Activated CD4-positive, alpha-beta T cell treated with anti-CD3 and anti-CD28 coated beads, Interleukin-10, Interleukin-2, amounts not matched to agents 100 ng/mL and 50 ng/mL, durations not matched to agents 16 hours and 8 hours (primary cell): ENCODE data around the gene TSR3.

Experiments
- DNase-seq: peaks from one replicate; pipeline ENCODE4 v3.0.0-alpha.2; 2020

Gene TSR3

DNA sequence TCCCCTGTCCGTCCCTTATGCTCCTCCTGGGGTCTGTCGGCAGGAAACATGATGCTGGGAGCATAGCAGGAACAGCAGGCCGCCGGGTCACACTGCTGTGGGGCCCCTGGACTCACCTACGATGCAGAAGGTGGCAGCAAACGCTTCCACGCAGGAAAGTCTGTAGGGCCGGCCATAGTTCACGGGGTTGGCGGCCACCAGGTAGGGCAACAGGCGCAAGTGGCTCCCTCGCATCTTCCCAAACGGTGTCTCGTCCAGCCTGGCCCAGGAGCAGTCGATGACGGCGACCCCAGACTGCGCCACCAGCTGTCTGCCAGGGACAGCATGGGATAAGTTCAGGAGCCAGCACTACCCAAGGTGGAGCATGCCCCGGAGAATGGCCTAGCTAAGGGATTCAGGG is 987 bp downstream of the TSR3 start:
- DNase-seq = no peak

GRCh38 chr16:1349951-1350350 is 1.7 kb downstream of the TSR3 start:
- DNase-seq = no peak

GRCh38 chr16:1349351-1349750 is 2.3 kb downstream of the TSR3 start:
- no peak for DNase-seq

- DNase-seq = no peak
These were observed 2.8 kb downstream of the TSR3 start for GRCh38 chr16:1348926-1349325.

DNA sequence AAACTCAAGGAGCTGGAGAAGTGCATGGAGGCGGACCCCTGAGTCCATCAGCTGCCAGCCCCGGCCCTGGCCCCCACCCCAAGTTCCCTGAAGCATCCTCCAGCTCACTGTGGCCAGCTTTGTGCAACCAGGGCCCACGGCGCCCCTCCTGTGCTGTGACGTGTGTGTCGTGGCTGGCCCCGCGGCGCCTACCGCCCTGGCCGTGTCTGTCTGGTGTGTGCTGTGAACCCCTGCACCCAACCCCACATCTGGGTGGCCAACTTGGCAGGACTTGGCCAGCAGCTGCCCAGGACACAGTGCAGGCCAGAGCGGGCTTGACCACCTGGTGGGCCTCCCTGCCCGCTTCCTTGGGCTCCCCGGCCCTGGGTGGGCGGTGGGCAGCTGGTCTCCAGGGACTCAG is 3.2 kb downstream of the TSR3 start:
- DNase-seq = no peak

GRCh38 chr16:1347962-1348361 is 3.7 kb downstream of the TSR3 start:
- DNase-seq = no peak

DNA sequence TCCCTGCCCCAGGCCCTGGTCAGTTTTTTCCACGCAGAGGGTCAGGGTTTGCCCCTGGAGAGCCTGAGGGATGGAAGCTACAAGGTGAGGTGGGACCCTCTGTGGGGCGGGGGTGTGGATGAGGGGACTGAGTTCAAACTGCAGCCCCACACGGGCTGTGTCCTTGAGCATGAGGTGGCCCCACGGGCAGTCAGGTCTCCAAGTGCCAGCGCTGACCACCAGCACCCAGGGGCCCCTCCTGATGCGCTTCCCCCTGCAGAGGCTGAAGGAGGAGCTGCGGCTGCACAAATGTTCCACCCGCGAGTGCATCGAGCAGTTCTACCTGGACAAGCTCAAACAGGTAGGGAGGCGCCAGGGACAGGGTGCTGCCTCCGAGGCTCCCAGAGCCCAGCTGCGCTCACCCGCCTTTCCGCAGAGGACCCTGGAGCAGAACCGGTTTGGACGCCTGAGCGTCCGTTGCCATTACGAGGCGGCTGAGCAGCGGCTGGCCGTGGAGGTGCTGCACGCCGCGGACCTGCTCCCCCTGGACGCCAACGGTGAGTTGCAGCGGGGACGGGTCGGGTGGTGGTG is 4.3 kb downstream of the TSR3 start:
- no peak for DNase-seq

DNA sequence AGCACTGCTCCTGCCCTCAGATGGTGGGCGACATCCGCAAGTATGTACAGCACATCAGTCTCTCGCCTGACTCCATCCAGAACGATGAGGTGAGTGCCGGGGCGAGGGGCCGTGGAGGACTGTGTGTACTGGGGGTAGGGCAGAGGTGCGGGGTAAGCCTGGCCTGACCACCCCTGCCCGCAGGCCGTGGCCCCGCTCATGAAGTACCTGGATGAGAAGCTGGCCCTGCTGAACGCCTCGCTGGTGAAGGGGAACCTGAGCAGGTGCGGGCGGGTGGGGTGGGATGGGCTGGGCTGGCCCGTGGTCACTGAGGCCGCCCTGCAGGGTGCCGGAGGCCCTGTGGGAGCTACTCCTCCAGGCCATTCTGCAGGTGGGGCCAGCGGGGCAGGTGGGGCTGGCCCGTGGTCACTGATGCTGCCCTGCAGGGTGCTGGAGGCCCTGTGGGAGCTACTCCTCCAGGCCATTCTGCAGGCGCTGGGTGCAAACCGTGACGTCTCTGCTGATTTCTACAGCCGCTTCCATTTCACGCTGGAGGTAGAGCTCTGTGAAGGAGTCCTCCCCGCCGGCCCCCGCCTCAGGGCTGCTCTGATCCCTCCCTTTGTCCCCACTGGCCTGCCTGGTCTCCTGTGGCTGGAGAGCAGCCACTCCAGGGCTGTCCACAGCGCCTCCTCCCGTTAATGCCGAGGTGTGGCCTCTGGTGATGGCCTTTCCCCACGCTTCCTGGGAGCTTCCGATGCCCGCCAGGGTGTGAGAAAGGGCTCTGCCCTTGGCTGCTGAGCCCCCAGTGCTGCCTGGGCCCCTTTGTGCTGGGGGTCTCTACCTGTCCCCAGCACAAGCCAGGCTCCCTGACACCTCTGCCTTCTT is 5.0 kb downstream of the TSR3 start:
- no peak for DNase-seq

GRCh38 chr16:1345651-1346421 is 5.8 kb downstream of the TSR3 start:
- no peak for DNase-seq

DNA sequence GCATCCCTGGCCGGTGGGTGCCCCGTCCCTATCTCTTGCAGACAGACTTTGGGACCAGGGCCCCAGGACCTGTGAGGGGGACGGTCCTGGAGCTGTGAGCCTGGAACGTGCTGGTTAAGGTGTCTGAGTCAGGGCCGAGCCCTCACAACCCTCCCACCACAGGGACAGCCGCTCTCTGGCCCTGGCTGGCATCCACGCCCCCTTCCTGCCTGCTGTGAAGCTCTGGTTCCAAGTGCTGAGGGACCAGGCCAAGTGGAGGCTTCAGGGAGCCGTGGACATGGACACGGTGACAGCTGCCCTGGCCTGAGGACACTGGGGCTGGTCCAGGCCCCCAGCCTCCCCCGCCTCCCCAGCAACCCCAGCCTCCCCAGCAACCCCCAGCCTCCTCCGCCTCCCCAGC is 6.6 kb downstream of the TSR3 start:
- DNase-seq = no peak

GRCh38 chr16:1344499-1344898 is 7.2 kb downstream of the TSR3 start:
- DNase-seq = no peak

DNA sequence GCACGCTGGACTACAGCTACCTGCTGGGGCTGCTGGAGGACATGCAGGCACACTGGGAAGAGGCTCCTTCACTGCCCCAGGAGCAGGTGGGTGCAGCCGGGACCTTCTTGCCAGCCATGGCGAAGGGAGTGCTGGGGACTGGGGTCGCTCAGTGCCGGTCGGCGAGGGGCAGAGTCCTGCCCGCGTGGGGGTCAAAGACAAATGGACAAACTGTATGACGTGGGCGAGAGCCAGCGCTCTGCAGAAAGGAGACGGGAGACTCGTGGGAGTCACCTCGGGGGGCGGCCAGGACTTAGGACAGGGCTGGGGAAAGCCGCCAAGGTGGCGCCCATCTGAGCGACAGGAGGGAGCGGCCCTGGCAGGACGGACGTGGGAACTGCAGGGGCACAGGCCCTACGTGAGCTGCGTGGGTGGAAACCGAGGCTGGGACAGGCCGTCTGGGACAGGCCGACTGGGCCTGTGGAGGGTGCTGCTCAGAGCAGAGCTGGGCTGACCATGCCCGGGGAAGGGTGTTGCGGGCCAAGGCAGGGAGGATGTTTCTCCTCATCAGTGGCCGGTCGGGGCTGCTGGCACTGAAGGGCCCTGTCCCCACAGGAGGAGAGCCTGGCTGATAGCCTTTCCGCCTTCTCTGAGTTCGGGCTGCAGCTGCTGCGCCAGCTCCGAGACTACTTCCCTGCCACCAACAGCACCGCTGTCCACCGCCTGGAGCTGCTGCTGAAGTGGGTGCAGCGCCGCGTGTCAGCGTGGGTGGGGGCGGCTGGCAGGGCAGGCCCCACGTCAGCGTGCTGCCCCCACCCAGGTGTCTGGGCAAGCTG is 8.0 kb downstream of the TSR3 start:
- no peak for DNase-seq

DNA sequence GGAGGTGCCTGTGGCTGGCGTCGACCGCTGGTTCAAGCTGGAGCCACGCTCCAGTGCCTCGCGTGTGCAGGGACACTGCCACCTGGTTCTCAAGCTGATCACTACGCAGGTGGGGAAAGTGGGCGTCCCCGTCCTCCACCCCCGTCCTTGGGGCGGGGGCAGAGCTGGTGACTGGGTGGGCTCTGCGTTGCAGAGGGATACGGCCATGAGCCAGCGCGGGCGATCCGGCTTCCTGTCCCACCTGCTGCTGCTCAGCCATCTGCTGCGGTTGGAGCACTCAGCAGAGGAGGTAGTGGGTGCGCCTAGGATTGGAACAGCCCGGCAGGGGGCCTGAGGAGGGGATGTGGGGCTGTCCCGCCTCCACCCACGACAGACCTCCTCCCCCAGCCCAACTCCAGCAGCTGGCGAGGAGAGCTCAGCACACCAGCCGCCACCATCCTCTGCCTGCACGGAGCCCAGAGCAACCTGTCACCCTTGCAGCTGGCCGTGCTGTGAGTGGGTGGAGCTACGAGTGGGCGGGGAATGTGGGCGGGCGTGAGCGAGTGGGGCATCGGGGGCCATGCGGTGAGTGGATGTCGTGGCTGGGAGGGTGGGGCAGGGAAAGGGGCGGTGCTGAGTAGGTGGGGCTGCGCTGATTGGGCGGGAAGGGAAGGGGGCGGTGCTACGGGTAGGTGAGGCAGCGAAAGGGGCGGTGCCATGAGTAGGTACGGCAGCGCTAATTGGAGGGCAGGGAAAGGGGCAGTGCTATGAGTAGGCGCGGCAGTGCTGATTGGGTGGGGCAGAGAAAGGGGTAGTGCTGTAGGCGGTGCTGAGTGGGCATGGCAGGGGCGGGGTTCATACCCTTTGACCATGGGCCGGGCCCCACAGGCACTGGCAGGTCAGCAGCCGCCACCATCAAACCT is 8.9 kb downstream of the TSR3 start:
- peak; percentile 97 for DNase-seq

- no peak for DNase-seq
These were observed 9.9 kb downstream of the TSR3 start for GRCh38 chr16:1341495-1342420.

- no peak for DNase-seq
These were observed 10.8 kb downstream of the TSR3 start for GRCh38 chr16:1340730-1341494.

GRCh38 chr16:1338855-1339675 is 12.6 kb downstream of the TSR3 start:
- no peak for DNase-seq

GRCh38 chr16:1338119-1338730 is 13.5 kb downstream of the TSR3 start:
- DNase-seq = no peak

DNA sequence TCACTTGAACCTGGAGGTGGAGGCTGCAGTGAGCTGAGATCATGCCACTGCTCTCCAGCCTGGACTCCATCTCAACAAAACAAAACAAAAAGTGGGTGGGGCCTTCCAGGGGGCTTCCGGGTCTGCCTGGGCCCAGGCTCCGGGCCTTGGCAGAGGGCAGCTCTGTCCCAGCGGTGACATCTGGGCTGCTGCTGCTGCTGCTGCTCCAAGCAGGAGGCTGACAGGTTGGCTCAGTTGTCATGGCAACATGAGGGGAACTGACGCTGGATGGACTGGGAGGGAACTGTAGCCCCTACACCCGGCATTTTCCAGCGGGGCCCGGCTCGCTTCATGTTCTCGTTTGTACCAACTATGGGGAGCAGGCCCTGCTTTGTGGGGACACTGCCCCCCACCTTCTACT is 14.2 kb downstream of the TSR3 start:
- DNase-seq = no peak

DNA sequence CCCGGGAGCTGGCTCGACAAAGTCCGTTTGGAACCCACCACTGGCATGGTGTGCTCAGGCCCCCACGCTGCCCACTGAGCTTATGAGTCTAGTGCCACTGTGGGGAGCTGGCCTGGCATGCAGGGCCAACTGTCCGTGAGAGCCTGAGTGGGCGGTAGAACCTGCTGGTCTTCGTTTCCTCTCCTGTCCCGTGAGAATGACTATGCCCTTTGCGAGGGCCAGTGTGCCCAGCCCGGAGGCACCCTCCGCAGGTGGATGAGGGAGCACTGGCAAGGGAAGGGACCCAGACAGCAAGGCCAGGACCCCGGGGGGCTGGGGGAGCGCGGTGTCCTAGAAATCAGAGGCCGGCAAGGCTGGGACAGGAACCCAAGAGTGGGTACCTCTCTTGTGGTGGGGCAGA is 15.1 kb downstream of the TSR3 start:
- DNase-seq = no peak
